Subcutaneous abdominal adipose tissue (tissue), 5 donors: ENCODE results near the gene GRAP2.
A peak's percentile ranks its signal among the peaks of the same experiment; 100 is the strongest.

Experiments used
- H3K27ac ChIP-seq: one replicate; pipeline ENCODE4 v1.7.0; 2013; ENCODE audit warnings: low read depth, mild to moderate bottlenecking, inconsistent platforms, low read length, moderate library complexity
- H3K27me3 ChIP-seq, 5 donors: one replicate each; pipeline ENCODE4 v1.7.0; 2013; ENCODE audit warnings: low read length in 5 of 5, inconsistent platforms in 1 of 5; ENCODE audit not compliant: control insufficient read depth in 5 of 5, insufficient read depth in 4 of 5
- H3K36me3 ChIP-seq, 5 donors: one replicate each; pipeline ENCODE4 v1.7.0; 2013; ENCODE audit warnings: low read length in 5 of 5; ENCODE audit not compliant: control insufficient read depth in 5 of 5, insufficient read depth in 5 of 5
- H3K4me1 ChIP-seq, 5 donors: one replicate each; pipeline ENCODE4 v1.7.0; 2013; ENCODE audit warnings: low read length in 5 of 5, mild to moderate bottlenecking in 3 of 5, moderate library complexity in 1 of 5; ENCODE audit not compliant: control insufficient read depth in 5 of 5, insufficient read depth in 5 of 5
- H3K4me3 ChIP-seq, 5 donors: one replicate each; pipeline ENCODE4 v1.7.0; 2013; ENCODE audit warnings: low read length in 5 of 5, low read depth in 1 of 5
- H3K9ac ChIP-seq, 5 donors: one replicate each; pipeline ENCODE4 v1.7.0; 2013; ENCODE audit warnings: low read length in 5 of 5, mild to moderate bottlenecking in 4 of 5, moderate library complexity in 3 of 5
- H3K9me3 ChIP-seq, 5 donors: one replicate each; pipeline ENCODE4 v1.7.0; 2013; ENCODE audit warnings: low read length in 5 of 5; ENCODE audit not compliant: control insufficient read depth in 5 of 5
- donor health status: healthy.
- donor health status: healthy.
- donor health status: healthy.
- donor health status: healthy.
- donor health status: healthy.

Gene GRAP2

DNA sequence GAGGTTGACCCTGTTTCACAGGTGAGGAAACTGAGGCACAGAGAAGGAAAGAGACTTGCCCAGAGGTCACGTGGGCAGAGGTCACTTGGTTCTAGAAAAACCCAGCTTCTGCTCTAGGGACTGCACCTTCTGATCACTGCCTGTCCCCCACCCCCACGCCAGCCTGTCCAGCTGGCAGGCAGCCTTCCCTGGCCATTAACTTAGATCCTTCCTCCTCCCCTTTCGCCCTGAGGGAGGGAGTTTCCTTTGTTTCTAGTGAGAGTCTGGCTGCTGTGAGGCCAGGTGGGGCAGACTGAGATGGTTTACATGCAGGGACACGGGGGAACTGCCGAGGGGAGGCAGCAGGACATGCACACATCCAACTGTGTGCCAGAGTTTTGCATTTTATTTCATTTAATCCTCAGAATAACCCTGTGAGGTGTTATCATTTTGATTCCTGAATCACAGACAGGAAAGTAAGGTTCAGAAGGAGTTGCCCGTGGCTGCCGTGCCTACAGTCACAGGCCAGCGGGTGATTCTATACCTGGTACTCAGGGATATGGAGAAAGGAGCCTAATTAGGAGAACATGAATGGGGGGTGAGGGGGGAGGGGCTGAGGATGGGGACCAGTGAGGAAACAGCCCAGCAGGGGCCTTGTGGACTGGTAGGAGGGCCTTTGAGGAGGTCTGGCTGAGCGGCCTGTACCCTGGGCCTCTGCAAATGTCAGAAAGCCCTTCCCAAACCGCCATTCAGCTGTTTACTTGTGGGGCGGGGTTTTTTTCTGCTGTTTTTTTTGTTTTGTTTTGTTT, 97.2 kb downstream of the GRAP2 start:
- Histone ChIP-seq H3K36me3 (no peaks in the 10 kb centered on the region), H3K4me1 (peaks cover 7 to 46% (median 28%) of the 10 kb centered on the region in 5 donors), H3K27me3 (peaks cover 0 to 2% (median 0%) of the 10 kb centered on the region in 5 donors), H3K9me3 (no peaks in the 10 kb centered on the region), H3K9ac (no peak overlapping the region), H3K4me3 (no peak overlapping the region), H3K27ac (peak overlapping the region; percentile 37)

DNA sequence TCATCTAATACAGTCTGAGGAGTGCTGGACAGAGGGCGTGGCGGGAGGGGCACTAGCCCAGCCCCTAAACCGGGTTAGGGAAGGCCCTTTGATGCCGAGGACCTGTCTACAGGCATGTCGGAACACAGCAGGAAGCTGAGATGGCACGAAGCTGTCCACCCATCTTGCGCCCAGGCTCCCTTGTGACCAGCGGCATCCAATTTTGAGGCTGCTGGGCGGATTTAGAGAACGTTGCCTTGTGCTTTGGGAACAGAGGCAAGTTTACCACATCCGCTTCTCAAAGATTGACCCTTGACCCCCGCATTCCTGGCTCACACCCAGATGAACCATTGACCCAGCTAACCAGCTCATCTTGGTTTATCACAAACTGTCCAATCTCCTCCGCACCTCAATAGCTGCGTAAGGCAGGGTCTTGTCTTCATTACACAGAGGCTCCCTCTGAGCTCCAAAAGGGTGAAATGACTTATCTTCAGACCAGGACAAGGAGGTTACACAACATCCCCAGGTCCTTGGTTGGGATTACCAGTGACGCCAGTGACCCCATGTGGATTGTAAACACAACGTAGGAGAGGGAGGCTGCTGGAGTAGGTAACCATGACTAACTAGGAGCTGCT, 98.4 kb downstream of the GRAP2 start:
- no peak overlapping the region for H3K9ac ChIP-seq
- H3K4me1 ChIP-seq: peaks cover 7 to 43% (median 27%) of the 10 kb centered on the region in 5 donors
- H3K27ac ChIP-seq: no peak overlapping the region
- no peaks in the 10 kb centered on the region for H3K9me3 ChIP-seq
- no peak overlapping the region for H3K4me3 ChIP-seq
- peaks cover 0 to under 1% (median 0%) of the 10 kb centered on the region in 5 donors for H3K27me3 ChIP-seq
- no peaks in the 10 kb centered on the region for H3K36me3 ChIP-seq

DNA sequence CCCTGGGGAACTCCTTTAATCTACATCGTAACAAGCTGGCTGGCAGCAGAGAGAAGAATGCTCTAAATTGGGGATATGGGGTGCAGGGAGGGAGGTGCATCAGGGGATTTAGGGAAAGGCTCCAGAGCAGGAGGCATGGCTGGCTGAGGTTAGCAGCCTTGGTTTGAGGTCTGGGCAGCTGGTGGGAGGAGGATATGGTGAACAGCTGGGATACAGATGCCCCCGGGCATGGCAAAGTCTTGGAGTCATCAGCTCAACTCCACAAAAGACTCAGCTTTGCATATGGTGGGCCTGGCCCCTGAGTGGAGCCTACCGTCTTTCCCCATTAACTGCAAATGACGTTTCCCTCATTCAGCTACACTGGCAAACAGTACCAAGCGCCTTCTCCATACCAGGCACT, 99.3 kb downstream of the GRAP2 start:
- H3K9ac ChIP-seq: no peak overlapping the region
- H3K27ac ChIP-seq: no peak overlapping the region
- no peaks in the 10 kb centered on the region for H3K36me3 ChIP-seq
- no peak overlapping the region for H3K4me3 ChIP-seq
- no peaks in the 10 kb centered on the region for H3K9me3 ChIP-seq
- H3K4me1 ChIP-seq: peaks cover 7 to 40% (median 24%) of the 10 kb centered on the region in 5 donors
- no peaks in the 10 kb centered on the region for H3K27me3 ChIP-seq

DNA sequence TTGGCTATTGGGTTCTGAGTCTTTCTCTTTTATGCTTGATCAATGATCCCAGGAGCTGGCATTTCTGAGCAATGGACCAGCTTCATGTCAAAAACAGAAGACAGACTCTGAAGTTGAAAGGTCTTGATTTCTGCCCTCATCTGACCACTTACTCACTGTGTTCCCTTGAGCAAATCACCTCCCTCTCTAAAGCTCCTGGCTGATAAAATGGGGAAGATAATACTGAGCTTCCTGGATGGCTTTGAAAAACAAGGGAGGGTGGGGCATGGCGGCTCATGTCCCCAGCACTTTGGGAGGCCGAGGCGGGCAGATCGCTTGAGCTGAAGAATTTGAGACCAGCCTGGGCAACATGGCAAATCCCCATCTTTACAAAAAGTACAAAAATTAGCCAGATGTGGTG, 100.2 kb downstream of the GRAP2 start:
- no peak overlapping the region for H3K9ac ChIP-seq
- no peaks in the 10 kb centered on the region for H3K9me3 ChIP-seq
- peaks cover 6 to 36% (median 17%) of the 10 kb centered on the region in 5 donors for H3K4me1 ChIP-seq
- no peak overlapping the region for H3K27ac ChIP-seq
- H3K4me3 ChIP-seq: no peak overlapping the region
- H3K36me3 ChIP-seq: no peaks in the 10 kb centered on the region
- H3K27me3 ChIP-seq: no peaks in the 10 kb centered on the region

DNA sequence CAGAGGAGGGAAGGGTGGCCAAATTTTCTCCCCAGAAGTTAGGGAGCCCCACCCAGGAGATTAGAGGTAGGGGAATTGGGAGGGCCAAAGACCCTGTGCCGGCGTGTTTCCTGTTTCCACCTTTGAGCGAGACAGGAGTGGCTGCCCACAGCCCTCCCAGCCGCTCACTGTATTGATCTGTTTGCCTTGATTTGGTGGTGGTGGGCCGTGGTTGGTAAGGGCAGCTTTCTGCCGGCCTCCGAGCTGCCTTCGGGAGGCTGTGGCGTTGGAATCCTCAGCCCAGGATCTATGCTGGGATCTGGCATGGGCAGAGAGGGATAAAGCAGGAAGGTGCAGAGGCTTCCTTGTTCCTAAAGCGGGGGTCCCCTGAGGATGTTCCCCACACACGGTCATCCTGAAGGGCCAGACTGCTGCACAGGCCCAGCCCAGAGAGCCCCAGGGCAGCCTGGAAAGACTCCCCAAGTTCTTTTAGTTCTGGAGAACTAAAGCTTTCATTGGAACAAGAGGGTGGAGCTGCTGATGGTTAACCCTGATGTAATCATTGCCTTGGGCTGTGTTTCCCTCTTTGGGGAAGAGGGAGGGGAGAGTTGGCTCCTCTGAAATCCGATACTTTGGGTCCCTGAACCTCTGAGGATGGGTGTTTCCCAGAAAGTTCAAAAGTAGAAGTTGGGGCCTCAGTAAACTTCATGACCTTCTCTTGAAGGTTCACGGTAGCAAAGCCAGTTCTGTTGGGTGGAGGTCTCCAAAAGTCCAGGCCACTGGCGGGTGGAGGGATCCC, 101.1 kb downstream of the GRAP2 start:
- H3K9ac ChIP-seq: no peak overlapping the region
- peaks cover 3 to 38% (median 26%) of the 10 kb centered on the region in 5 donors for H3K4me1 ChIP-seq
- H3K4me3 ChIP-seq: no peak overlapping the region
- no peaks in the 10 kb centered on the region for H3K27me3 ChIP-seq
- no peaks in the 10 kb centered on the region for H3K9me3 ChIP-seq
- no peak overlapping the region for H3K27ac ChIP-seq
- no peaks in the 10 kb centered on the region for H3K36me3 ChIP-seq

DNA sequence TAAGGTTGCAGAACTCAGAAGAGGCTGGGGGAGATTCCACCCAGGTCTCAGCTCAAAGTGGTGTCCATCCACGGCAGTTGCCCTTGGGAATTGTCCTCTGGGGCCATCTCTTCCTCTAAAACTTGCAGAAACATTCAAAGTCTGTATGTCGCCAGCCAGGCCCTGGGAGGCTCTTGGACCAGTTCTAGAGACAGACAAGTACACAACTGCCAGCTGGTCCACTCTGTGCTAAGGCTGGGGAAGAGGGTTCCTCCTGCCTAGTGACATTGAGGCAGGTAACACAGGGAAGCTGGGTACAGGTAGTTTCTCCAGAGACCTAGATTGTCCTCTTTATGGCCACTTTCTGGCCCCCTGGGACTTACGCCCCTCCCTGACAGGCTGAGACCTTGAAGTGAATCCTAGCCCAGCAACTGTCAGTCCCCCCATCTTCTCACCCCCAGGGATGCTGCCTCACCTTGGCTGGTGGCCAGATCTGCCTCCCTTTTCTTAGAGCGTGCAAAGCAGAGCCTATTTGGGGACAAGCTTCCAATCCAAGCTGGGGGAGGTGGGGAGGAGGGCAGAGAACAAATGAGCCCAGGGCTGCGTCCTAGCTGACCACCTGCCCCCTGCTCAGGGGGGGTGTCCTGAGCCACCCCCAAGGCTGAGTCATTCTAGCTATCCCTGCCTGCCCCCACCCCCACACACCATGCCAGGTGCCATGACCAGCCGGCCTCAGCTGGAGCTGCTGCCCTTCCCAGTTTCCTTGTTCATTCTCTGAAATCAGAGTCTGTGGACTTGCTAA, 102.2 kb downstream of the GRAP2 start:
- peaks cover 0 to 6% (median 0%) of the 10 kb centered on the region in 5 donors for H3K27me3 ChIP-seq
- no peaks in the 10 kb centered on the region for H3K9me3 ChIP-seq
- H3K9ac ChIP-seq: no peak overlapping the region
- H3K27ac ChIP-seq: no peak overlapping the region
- peaks cover 4 to 31% (median 19%) of the 10 kb centered on the region in 5 donors for H3K4me1 ChIP-seq
- no peaks in the 10 kb centered on the region for H3K36me3 ChIP-seq
- H3K4me3 ChIP-seq: no peak overlapping the region

DNA sequence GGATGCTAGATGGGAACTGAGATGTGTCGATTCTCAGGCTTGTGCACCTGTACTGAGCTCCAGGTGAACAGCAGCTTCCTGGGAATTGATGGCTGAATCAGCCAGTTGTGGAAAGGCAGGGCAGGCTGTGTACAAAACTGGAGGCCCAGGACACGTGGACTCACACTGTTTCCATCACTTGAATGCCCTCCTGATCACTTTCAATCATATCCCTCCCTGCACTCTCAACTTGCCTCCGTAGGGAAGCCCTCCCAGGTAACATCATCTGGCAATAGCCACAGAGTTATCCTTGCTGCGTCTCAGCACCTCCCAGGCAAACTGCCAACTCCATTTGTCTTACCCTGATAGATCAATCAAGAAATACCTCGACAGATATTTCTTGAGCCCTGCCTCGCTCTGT, 104.0 kb downstream of the GRAP2 start:
- Histone ChIP-seq H3K27me3 (peaks cover 0 to 11% (median 8%) of the 10 kb centered on the region in 5 donors), H3K9me3 (no peaks in the 10 kb centered on the region), H3K4me3 (no peak overlapping the region), H3K27ac (no peak overlapping the region), H3K36me3 (no peaks in the 10 kb centered on the region), H3K4me1 (peaks cover 4 to 32% (median 17%) of the 10 kb centered on the region in 5 donors), H3K9ac (no peak overlapping the region)

DNA sequence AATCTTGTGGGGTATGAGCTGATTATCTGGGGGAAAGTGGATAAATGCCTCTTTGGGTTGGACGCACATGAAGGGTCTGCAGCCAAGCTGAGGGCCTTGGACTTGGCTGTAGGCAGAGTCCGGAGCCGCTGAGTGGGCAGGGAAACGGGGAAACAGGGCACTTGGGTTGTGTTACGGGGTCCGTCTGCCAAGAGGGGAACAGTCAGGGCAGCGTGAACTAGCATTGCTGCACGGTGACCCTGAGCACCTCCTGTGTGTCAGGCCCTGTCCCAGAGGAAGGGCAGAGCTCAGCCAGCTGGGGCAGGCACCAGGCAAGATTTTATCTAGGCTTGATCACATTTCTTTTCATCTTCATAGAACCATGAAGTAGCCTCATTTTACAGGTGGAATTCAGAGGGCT, 105.8 kb downstream of the GRAP2 start:
- Histone ChIP-seq H3K27ac (no peak overlapping the region), H3K36me3 (no peaks in the 10 kb centered on the region), H3K9me3 (no peaks in the 10 kb centered on the region), H3K4me3 (no peak overlapping the region), H3K4me1 (peaks cover 5 to 41% (median 27%) of the 10 kb centered on the region in 5 donors), H3K27me3 (peaks cover 0 to 22% (median 12%) of the 10 kb centered on the region in 5 donors), H3K9ac (no peak overlapping the region)

DNA sequence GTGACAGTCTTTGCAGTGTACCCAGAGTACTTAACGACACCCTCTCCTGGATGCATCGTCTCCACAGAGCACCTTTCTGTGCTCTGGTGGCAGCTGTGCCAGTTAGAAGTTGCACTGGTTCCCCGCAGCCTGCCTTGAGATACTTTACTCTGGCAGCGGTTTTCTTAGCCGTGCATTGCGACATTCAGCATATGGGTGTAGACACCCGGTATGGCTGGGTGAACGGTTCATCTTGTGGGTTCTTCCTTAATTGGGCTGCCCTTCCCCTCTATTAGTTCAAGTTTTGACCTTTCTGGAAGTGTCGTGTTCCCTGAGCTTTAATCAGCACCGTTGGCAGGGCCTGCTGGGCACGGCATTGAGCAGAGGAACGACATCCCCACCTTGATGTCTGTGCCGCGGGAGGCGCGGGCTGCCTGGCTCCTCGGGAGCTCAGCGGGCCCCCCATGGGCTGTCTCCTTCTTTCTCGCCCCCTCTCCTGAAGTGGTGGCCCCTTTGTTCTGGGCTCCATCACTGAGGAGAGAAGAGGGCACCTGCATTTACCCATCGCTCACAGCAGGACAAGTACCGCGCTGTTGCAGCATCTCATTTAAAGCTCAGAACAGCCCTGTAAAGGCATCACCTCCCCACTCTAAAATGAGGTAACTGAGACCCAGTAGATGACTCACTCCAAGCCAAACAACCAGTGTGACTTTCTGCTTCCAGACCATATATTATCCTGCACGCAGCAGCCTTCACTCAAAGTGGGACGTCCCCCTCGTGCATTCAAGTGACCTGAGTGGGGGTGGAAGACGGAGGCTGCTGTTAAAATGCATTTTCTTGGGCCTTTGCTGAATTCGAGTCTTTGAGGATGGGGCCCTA, 107.2 kb downstream of the GRAP2 start:
- H3K27ac ChIP-seq: no peak overlapping the region

More for the DNA sequence above, 107.2 kb downstream of the GRAP2 start:
- H3K4me3 ChIP-seq: no peak overlapping the region
- H3K27me3 ChIP-seq: peaks cover 0 to 22% (median 12%) of the 10 kb centered on the region in 5 donors
- no peak overlapping the region for H3K9ac ChIP-seq
- H3K4me1 ChIP-seq: peaks cover 5 to 41% (median 27%) of the 10 kb centered on the region in 5 donors
- H3K36me3 ChIP-seq: no peaks in the 10 kb centered on the region
- no peaks in the 10 kb centered on the region for H3K9me3 ChIP-seq
